Measurements from ENCODE around the gene HMG20A. TPM values are rescaled to one million over a fixed set of nuclear protein-coding genes. Genes with fewer than 3 reads are reported as not detected.

HMG20A gene
- total and polyA plus RNA-seq, 9 of the 15 experiments (the other 6 are each of a cell fraction or from before 2014, with no cell fraction given), result 25.0 to 68.1 (median 38.9) TPM

DNA sequence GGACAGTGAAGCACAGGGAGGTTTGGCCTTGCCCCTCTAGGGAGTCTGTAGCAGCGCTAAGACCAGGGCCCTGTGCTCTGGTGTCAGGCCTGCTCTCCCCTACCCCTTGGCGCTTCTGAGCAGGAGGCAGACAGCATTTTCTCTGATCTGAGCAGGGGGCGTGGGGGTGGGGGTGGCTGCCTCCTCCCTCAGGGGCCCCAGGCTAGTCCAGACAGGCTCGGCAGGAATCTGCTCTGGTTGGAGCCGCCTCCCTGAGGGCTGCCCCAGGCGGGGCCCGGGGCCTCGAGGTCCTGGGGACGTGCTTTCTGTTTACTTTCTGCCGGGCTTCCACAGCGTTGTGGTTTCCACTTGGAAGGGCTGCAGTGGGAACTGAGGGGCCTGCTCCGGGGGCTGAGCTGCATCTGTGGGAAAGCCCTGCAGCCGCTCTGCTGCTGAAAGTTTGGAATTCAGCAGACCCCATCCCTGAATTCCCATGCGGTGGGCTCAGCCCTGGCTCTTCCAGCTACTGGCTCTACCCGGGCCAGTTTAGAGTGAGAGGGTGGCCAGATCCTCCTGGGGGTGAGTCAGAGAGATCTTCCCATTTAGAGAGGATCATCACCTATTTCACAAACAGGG is 106.6 kb downstream of the HMG20A start:
- POLR2A ChIA-PET, result interaction anchor here (0.6 kb wide), 1 partner anchor 125 kb away, joined by 4 read pairs; no protein-coding TSS in a partner anchor
- no TSS peak for BruUV-seq (replicated peaks)
- Histone ChIP-seq H3K4me1 (replicated peaks in 1 of 2; ENCODE audit: control insufficient read depth in 2 of 2, insufficient read depth in 2 of 2, low read length in 2 of 2) (peaks cover 4 to 12% of the 10 kb centered on the region in 2 experiments; a peak in 2 of 5 replicates), H3K79me2 (ENCODE audit: control insufficient read depth, insufficient read depth, low read length) (no peaks in the 10 kb centered on the region), H3K9me3 (replicated peaks; ENCODE audit: control insufficient read depth, insufficient read depth, low read depth, low read length) (no peaks in the 10 kb centered on the region), H4K20me1 (replicated peaks; ENCODE audit: control insufficient read depth, insufficient read depth, low read length) (no peaks in the 10 kb centered on the region), H3K36me3 (ENCODE audit: control insufficient read depth, insufficient read depth, low read length) (no peaks in the 10 kb centered on the region), H3K4me2 (ENCODE audit: insufficient read depth, low read length) (no peak overlapping the region), H2AFZ (ENCODE audit: low read depth, low read length) (peak overlapping the region; percentile 49; the same call in 1 of the 2 replicates), H3K27ac (ENCODE audit: extremely low read depth, low read depth, low read length) (no peak overlapping the region), H3K4me3 (no peak overlapping the region), H3K9me1 (ENCODE audit: control insufficient read depth, insufficient read depth, low read length) (no peaks in the 10 kb centered on the region), H3K27me3 (ENCODE audit: control insufficient read depth in 2 of 2, insufficient read depth in 2 of 2, low read length in 2 of 2) (peaks cover 2 to 33% of the 10 kb centered on the region in 2 experiments; a peak in 3 of 5 replicates), H3K9ac (ENCODE audit: insufficient read depth in 1 of 2, low read depth in 2 of 2, low read length in 2 of 2) (peak overlapping the region in 1 of 2 experiments; percentile 78; a peak in 2 of 4 replicates)
- 38% methylated on average over 7 of the region's 15 CpGs for WGBS (ENCODE audit: insufficient coverage, low coverage, missing lambda C conversion rate)
- in situ Hi-C loops (cut with MboI) (no loop called here), intact Hi-C loops (cut with micrococcal nuclease) (no loop called here)
- CTCF ChIA-PET (ENCODE audit: low intra/inter-chr PET ratio), result no interaction called here
- TF ChIP-seq HSF4 (CRISPR knock-in tag; IDR thresholded peaks at IDR 0.05; ENCODE audit: borderline replicate concordance) (no peak), ETS2 (tag; IDR thresholded peaks at IDR 0.05; ENCODE audit: borderline replicate concordance, poor library complexity, severe bottlenecking) (no peak), HDAC8 (tag; IDR thresholded peaks at IDR 0.05) (no peak)
- TF ChIP-seq, protein P1, sequence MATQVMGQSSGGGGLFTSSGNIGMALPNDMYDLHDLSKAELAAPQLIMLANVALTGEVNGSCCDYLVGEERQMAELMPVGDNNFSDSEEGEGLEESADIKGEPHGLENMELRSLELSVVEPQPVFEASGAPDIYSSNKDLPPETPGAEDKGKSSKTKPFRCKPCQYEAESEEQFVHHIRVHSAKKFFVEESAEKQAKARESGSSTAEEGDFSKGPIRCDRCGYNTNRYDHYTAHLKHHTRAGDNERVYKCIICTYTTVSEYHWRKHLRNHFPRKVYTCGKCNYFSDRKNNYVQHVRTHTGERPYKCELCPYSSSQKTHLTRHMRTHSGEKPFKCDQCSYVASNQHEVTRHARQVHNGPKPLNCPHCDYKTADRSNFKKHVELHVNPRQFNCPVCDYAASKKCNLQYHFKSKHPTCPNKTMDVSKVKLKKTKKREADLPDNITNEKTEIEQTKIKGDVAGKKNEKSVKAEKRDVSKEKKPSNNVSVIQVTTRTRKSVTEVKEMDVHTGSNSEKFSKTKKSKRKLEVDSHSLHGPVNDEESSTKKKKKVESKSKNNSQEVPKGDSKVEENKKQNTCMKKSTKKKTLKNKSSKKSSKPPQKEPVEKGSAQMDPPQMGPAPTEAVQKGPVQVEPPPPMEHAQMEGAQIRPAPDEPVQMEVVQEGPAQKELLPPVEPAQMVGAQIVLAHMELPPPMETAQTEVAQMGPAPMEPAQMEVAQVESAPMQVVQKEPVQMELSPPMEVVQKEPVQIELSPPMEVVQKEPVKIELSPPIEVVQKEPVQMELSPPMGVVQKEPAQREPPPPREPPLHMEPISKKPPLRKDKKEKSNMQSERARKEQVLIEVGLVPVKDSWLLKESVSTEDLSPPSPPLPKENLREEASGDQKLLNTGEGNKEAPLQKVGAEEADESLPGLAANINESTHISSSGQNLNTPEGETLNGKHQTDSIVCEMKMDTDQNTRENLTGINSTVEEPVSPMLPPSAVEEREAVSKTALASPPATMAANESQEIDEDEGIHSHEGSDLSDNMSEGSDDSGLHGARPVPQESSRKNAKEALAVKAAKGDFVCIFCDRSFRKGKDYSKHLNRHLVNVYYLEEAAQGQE (IDR thresholded peaks at IDR 0.05; ENCODE audit: borderline replicate concordance), result peak; percentile 80
- TF ChIP-seq, protein P1 (CRISPR knock-in tag; IDR thresholded peaks at IDR 0.05; ENCODE audit: low read depth), result no peak
- peak in 2 of 4 experiments; percentile 44 to 48 for DNase-seq (ENCODE audit: extremely low read depth in 1 of 4, low spot score in 3 of 4)
- no peak for FAIRE-seq
- peak; percentile 68 for ATAC-seq
